Activated CD8-positive, alpha-beta memory T cell treated with anti-CD3 and anti-CD28 coated beads, Interleukin-2, amount 50 U/mL, for 24 hours (primary cell): ENCODE results near the gene HOXD12.

Experiments
- DNase-seq: peaks from one replicate; pipeline ENCODE4 v3.0.0-alpha.2; 2020; ENCODE audit errors: extremely low read depth

HOXD12 gene

GRCh38 chr2:176130957-176131847 is 31.6 kb downstream of the HOXD12 start:
- DNase-seq = no peak

- no peak for DNase-seq
Observed at GRCh38 chr2:176131848-176132158, 32.2 kb downstream of the HOXD12 start.

- no peak for DNase-seq
Observed at GRCh38 chr2:176132205-176133171, 32.9 kb downstream of the HOXD12 start.

GRCh38 chr2:176133389-176133788 is 33.8 kb downstream of the HOXD12 start:
- DNase-seq = no peak

GRCh38 chr2:176134035-176134434 is 34.4 kb downstream of the HOXD12 start:
- DNase-seq = no peak

GRCh38 chr2:176135035-176135440 is 35.4 kb downstream of the HOXD12 start:
- no peak for DNase-seq

GRCh38 chr2:176136374-176137251 is 37.0 kb downstream of the HOXD12 start:
- DNase-seq = no peak

GRCh38 chr2:176137252-176137580 is 37.6 kb downstream of the HOXD12 start:
- DNase-seq = no peak

- no peak for DNase-seq
Observed at GRCh38 chr2:176137906-176138305, 38.3 kb downstream of the HOXD12 start.

GRCh38 chr2:176138526-176138922 is 38.9 kb downstream of the HOXD12 start:
- no peak for DNase-seq

GRCh38 chr2:176138923-176139660 is 39.5 kb downstream of the HOXD12 start:
- no peak for DNase-seq

GRCh38 chr2:176139661-176140512 is 40.3 kb downstream of the HOXD12 start:
- no peak for DNase-seq

GRCh38 chr2:176140513-176141317 is 41.1 kb downstream of the HOXD12 start:
- no peak for DNase-seq

GRCh38 chr2:176142281-176142680 is 42.7 kb downstream of the HOXD12 start:
- no peak for DNase-seq

GRCh38 chr2:176145085-176145969 is 45.7 kb downstream of the HOXD12 start:
- no peak for DNase-seq

GRCh38 chr2:176146101-176146500 is 46.5 kb downstream of the HOXD12 start:
- no peak for DNase-seq

GRCh38 chr2:176146645-176147044 is 47.0 kb downstream of the HOXD12 start:
- no peak for DNase-seq

- DNase-seq = no peak
Observed at GRCh38 chr2:176147210-176147799, 47.7 kb downstream of the HOXD12 start.
